ENCODE measurements around the gene UROD.

Gene UROD

GRCh38 chr1:45008516-45008915 lies 3.5 kb upstream of the UROD start:
- H3K27ac ChIP-seq (ENCODE audit: low read length) = no peak overlapping the region
- H3K4me2 ChIP-seq (ENCODE audit: low read length) = no peak overlapping the region
- no peak overlapping the region for H2AFZ ChIP-seq (ENCODE audit: low read depth, low read length)
- H3K9ac ChIP-seq (ENCODE audit: low read length) = no peak overlapping the region
- no peak overlapping the region for H3K4me3 ChIP-seq (ENCODE audit: low read length)
- H3K79me2 ChIP-seq (ENCODE audit: low read length) = no peaks in the 10 kb centered on the region; the same call in 1 of the 2 replicates
- H3K27me3 ChIP-seq (ENCODE audit: low read depth, low read length) = no peaks in the 10 kb centered on the region
- no peak for TF ChIP-seq EZH2phosphoT487 (IDR thresholded peaks at IDR 0.05; ENCODE audit: low read depth)
- TF ChIP-seq, protein P1, sequence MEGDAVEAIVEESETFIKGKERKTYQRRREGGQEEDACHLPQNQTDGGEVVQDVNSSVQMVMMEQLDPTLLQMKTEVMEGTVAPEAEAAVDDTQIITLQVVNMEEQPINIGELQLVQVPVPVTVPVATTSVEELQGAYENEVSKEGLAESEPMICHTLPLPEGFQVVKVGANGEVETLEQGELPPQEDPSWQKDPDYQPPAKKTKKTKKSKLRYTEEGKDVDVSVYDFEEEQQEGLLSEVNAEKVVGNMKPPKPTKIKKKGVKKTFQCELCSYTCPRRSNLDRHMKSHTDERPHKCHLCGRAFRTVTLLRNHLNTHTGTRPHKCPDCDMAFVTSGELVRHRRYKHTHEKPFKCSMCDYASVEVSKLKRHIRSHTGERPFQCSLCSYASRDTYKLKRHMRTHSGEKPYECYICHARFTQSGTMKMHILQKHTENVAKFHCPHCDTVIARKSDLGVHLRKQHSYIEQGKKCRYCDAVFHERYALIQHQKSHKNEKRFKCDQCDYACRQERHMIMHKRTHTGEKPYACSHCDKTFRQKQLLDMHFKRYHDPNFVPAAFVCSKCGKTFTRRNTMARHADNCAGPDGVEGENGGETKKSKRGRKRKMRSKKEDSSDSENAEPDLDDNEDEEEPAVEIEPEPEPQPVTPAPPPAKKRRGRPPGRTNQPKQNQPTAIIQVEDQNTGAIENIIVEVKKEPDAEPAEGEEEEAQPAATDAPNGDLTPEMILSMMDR (IDR thresholded peaks at IDR 0.05; ENCODE audit: low read depth, low read length) = no peak
- peaks cover 10% of the 10 kb centered on the region for H3K4me1 ChIP-seq (ENCODE audit: low read length)
- no peaks in the 10 kb centered on the region for H3K9me3 ChIP-seq (ENCODE audit: insufficient read depth, low read length)
- no peaks in the 10 kb centered on the region for H3K36me3 ChIP-seq (replicated peaks; ENCODE audit: low read depth, low read length)
- no peaks in the 10 kb centered on the region for H4K20me1 ChIP-seq (ENCODE audit: insufficient read depth, low read length)

GRCh38 chr1:45009296-45009865 lies 2.7 kb upstream of the UROD start:
- Histone ChIP-seq H3K4me3 (ENCODE audit: low read length) (no peak overlapping the region), H3K4me1 (ENCODE audit: low read length) (peaks cover 16% of the 10 kb centered on the region), H3K9ac (ENCODE audit: low read length) (no peak overlapping the region), H3K4me2 (ENCODE audit: low read length) (no peak overlapping the region), H3K27ac (ENCODE audit: low read length) (no peak overlapping the region), H3K9me3 (ENCODE audit: insufficient read depth, low read length) (no peaks in the 10 kb centered on the region), H3K27me3 (ENCODE audit: low read depth, low read length) (no peaks in the 10 kb centered on the region), H3K79me2 (ENCODE audit: low read length) (no peaks in the 10 kb centered on the region; the same call in 1 of the 2 replicates), H3K36me3 (replicated peaks; ENCODE audit: low read depth, low read length) (no peaks in the 10 kb centered on the region), H2AFZ (ENCODE audit: low read depth, low read length) (no peak overlapping the region), H4K20me1 (ENCODE audit: insufficient read depth, low read length) (no peaks in the 10 kb centered on the region)
- no peak for TF ChIP-seq EZH2phosphoT487 (IDR thresholded peaks at IDR 0.05; ENCODE audit: low read depth)
- TF ChIP-seq, protein P1 (IDR thresholded peaks at IDR 0.05; ENCODE audit: low read depth, low read length) = no peak

GRCh38 chr1:45009956-45010854 lies 1.8 kb upstream of the UROD start:
- Histone ChIP-seq H3K9me3 (ENCODE audit: insufficient read depth, low read length) (no peaks in the 10 kb centered on the region), H3K27ac (ENCODE audit: low read length) (no peak overlapping the region), H3K36me3 (replicated peaks; ENCODE audit: low read depth, low read length) (no peaks in the 10 kb centered on the region), H3K4me2 (ENCODE audit: low read length) (peak overlapping the region; percentile 90), H4K20me1 (ENCODE audit: insufficient read depth, low read length) (no peaks in the 10 kb centered on the region), H3K79me2 (ENCODE audit: low read length) (no peaks in the 10 kb centered on the region; the same call in 1 of the 2 replicates), H2AFZ (ENCODE audit: low read depth, low read length) (0 out of 2 replicates have a peak overlapping the region, but pooled peaks have one; percentile 96), H3K4me3 (ENCODE audit: low read length) (peak overlapping the region; percentile 90), H3K27me3 (ENCODE audit: low read depth, low read length) (no peaks in the 10 kb centered on the region), H3K4me1 (ENCODE audit: low read length) (peaks cover 16% of the 10 kb centered on the region), H3K9ac (ENCODE audit: low read length) (peak overlapping the region; percentile 51)
- no peak for TF ChIP-seq EZH2phosphoT487 (IDR thresholded peaks at IDR 0.05; ENCODE audit: low read depth)
- TF ChIP-seq, protein P1 (IDR thresholded peaks at IDR 0.05; ENCODE audit: low read depth, low read length) = no peak

Data from OCI-LY3 (cell line).